NOMO-1 (cell line): ENCODE results near the gene KLHL42.

Experiments used
- DNase-seq, 2 experiments: peaks; one replicate each; lab custom pipeline; 2025; ENCODE audit not compliant: unreplicated experiment in 2 of 2; lab: John Stamatoyannopoulos, UW

Gene KLHL42

DNA sequence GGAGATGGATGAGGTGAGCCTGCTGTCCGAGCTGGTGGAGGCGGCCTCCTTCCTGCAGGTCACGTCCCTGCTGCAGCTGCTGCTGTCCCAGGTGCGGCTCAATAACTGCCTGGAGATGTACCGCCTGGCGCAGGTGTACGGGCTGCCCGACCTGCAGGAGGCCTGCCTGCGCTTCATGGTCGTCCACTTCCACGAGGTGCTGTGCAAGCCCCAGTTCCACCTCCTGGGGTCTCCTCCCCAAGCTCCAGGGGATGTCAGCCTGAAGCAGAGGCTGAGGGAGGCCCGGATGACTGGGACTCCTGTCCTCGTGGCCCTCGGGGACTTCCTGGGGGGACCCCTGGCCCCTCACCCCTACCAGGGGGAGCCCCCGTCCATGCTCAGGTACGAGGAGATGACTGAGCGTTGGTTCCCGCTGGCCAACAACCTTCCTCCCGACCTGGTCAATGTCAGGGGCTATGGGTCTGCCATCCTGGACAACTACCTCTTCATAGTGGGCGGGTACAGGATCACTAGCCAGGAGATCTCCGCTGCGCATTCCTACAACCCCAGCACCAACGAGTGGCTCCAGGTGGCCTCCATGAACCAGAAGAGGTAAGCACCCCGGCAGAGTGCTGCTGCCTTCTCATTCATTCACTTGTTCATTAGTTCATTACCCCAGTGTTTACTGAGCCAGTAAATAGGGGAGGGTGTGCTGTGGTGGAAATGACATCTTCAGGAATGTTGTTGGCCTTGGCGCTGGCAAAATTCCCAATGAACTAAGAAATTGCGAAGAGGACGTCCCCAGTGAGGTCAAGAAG is 777 bp downstream of the KLHL42 start:
- no peak for DNase-seq

DNA sequence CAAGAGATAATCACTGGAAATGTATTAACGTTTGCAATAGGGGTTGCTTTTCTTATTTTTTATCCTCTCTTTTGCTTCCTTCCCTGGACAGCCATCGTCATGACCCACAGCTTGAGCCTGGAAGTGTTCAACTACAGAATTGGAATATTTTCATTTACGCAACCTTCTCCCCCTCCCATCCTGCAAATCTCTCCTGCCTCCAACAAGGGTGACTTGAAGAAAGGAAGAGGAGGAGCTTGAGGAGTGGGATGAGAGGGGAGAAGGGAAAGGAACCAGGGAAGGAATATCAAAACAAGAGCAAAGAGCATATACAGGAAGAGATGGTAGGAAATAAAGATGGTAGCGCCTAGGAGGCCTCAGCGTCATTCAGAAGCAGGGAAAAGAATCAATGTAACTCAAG is 1.6 kb downstream of the KLHL42 start:
- no peak for DNase-seq

DNA sequence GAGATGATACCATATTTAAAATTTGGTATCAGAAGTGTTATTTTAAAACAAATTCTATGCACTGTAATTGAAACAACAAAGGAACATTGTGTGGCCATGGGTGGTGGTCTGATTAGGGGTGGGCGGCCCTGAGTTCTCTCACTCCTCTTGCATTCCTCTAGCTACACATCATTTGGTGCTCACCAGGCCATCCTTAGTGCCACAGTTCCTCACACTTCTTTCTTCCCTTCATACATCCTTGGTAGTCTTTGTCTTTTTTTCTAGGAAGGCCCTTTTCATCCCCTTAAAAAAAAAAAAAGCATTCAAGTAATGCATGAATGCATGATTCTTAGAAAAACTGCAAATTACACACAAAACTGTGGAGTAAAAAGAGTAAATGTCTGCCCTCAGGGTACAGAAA is 2.4 kb downstream of the KLHL42 start:
- no peak for DNase-seq

DNA sequence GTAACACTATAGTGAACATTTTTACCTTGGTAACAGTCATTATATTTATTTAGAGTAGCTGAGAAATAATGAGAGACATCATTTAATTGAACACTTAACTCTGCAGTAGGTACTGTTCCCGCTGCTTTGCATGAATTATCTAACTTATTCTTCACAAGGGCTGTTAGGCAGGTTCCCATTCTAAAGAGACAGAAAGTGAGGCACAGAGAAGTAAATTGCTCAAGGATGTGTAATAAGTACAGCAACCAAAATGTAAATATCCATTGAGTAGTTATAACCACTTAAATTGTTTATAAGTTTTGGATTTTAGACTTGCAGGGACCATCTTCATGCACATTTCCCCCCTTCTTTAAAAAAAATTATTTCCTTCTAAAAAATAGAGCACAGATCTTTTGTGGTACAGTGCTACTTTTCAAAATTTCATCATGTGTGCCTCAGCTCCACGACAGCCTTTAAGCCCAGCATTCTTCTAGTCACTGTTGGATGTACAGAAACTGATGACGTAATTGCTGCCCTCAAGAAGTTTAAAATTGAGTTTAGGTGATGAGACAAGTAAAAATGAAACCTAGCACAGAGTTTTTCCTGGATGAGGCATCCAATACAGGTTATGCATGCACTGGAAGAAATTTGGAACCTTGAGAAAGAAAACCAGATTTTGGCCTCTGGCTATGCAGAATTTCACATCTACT is 6.0 kb downstream of the KLHL42 start:
- DNase-seq, result peak; percentile 37 to 49

DNA sequence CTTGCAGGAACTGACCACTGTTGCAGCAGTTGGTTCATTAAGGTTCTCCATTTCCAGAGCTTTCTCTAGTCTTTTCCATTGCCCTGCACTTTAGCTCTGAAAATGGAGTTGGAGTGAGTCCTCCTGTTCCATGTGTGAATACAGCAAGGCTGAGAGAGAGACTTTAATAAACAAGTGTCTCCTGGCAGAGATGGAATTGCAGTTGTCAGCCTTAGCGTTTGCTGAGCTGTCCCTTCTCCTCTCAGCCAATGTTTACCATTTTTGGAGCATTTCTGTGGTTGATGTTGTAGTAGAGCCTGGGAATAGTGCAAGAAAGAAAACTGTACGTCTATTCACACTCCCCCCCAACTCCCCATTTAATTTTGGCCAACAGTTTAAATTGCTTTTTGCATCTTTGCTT is 7.5 kb downstream of the KLHL42 start:
- no peak for DNase-seq

DNA sequence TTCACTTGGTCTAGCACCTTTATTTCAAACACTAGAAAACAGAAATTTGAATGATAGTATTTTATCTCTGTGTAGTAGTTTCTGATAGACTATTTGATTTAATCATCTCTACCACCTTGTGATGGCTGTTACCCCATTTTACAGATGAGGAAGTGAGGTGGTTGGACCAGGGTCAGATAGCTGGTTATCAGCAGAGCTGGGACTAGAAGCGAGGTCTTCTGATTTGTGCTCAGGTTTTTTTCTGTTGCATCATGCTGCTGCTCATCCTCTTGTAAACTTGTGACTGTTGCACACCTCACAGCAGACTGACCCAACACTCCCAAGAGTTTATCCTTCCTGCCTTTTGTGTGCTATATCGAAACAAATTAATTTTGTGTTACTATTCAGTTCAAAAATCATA is 10.1 kb downstream of the KLHL42 start:
- DNase-seq, result no peak

DNA sequence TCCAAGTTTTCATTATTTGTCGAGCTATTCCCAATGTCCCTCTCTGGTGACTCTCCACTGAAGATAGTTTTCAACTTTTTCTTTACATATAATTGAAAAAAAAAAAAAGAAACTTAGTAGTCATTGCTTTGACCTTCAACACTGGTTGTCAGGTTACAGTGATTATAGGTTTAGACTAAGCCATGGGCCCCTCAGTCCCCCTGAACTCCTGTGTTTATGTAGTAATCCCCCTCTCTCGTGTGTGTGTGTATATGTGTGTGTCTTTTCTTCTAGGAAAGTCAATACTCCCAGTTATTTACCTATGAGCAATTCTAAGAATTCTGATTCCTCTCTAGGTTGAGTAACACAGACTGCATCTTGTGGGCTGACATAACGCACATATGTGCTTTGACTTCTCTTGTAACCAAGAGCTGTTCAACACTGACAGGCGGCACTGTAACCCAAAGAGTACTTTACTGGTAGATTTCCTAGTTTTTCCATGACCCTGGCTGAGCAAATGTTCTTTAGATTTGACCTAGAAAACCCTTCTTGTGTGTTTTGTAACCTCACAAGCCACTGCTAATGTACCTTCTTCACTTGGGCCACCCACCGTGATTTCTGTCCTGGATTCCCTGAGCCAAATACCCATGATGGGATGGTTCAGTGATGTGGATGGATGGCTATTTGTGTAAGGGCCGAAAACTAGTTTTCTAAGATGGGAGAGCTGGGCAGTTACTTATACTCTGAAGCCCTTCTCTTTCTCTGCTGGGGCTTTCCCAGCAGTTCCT is 15.0 kb downstream of the KLHL42 start:
- DNase-seq, result no peak

DNA sequence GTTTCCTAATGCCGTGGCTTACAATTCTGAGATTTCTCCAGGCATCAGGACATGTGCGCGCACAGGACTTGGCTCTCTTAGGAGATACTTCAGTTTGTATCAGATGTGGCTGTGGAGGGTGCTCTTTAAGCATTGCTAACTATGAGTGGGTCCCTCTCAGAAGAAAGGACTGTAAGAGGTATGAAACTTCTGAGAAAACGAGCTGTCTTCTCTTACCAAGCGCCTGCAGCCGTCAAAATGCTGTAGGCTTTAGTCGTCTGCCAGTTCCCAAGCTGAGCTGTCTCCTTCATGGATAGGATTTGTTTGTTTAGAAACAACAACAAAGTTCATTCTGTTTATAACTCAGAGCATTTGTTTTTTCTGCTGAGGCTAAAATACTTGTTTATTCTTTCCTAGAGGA is 16.1 kb downstream of the KLHL42 start:
- DNase-seq, result no peak

DNA sequence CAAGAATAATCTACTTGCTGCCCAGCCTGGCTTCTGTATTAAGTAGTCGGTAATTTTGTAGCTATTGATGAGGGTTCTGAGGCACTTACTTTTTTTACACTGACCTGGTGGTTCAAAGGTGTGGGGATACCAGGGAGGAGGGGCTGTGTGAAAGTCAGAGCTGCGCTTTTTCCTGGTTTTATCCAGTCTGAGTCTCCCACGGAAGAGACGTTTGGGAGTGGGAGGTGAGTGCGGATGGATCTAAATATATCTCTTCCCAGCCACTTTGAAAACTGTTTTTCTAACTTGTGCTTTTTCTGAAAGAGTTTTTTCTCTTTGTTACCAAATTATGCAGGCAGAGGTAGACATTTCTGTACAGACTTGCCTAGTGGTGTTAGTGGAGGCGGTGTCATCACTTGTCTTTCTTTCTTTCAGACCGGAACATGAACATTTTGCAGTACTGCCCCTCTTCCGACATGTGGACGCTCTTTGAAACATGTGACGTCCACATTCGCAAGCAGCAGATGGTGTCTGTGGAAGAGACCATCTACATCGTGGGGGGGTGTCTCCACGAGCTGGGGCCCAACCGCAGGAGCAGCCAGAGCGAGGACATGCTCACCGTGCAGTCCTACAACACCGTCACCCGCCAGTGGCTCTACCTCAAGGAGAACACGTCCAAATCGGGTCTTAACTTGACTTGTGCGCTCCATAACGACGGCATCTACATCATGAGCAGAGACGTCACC is 17.4 kb downstream of the KLHL42 start:
- no peak for DNase-seq

DNA sequence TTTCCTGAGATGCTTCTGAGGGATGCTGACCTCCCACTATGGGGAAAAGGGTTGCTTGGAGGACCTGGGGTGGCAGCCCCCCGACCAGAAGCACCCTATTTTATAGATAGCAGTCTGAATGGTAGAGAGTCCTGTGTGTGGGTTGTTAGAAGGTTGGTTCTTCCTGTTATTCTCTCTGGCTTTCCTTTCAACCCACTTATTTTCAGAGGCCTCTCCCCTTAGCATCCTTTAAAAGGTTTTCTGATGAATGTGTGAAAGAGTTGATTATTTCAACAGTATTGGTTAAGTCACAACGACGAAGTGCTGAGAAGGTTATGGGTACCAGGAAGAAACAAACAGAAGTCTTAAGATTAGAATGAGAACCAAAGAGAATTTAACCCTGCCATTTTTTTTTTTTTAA is 20.8 kb downstream of the KLHL42 start:
- no peak for DNase-seq

DNA sequence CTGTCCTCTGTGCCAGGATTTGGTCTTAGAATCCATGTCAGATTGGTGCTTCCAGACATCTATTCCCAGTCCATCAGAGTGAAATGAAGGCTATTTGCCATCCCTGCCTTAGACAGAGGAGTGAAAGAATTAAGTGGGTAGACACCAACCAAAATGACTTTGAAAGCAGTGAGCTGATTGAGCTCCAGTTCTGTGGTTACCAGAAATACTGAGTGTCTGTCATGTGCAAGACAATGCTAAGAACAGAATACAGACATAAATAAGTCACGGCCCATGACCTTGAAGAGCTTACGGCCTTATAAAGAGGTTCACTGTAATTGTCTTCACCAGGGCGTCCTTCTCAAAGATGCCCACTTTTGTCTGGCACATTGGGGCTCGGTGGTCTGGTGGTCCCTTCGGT is 21.6 kb downstream of the KLHL42 start:
- no peak for DNase-seq

DNA sequence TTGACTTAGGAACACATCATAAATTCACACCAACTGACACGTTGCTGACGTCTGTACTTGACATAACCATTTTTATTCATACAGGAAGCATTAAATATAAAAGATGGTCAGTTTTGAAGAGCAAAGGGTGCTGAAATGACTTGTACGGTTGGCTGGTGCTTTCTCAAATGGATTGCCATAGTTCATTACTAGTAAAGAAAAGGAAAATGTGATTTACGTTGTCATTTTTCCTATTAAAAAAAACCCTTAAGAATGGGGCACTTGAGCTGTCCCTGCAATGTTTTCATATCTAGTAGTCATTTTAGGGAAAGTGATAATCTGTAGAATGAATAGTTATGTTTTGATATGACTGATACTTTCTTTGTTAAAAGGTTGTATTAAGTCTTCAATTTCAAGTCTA is 22.5 kb downstream of the KLHL42 start:
- DNase-seq, result no peak

DNA sequence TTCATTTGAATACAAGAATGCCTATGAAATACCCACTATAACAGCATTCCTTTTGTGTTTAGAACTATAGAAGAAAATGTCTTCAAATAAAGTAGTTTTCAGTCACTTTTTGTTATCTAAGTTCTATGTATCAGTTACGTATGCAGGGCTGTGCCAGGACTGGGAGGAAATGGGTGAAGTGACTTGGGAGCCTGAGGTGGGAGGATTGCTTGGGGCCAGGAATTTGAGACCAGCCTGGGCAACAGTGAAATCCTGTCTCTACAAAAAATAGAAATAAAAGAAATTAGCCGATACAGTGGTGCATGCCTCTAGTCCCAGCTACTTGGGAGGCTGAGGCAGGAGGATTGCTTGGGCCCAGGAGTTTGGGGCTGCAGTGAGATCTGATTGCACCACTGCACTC is 22.9 kb downstream of the KLHL42 start:
- DNase-seq, result no peak

DNA sequence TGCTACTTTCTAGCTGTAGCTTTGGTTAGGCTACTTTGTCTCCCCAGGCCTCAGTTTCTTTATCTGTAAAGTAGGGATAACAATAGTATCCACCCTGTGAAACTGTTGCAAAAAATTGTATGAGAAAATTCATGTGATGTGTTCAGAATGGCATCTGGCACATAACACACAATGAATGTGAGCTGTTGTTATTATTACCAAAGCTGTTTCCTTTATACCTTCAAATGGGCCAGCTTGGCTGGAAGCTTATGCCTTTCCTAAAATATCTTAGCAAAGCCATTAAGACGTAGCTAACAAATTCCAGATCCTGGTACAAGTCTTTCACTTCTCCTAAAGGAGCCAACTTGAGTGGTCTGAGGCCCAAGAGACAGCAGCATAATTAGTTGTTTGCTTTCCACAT is 25.2 kb downstream of the KLHL42 start:
- DNase-seq, result no peak

DNA sequence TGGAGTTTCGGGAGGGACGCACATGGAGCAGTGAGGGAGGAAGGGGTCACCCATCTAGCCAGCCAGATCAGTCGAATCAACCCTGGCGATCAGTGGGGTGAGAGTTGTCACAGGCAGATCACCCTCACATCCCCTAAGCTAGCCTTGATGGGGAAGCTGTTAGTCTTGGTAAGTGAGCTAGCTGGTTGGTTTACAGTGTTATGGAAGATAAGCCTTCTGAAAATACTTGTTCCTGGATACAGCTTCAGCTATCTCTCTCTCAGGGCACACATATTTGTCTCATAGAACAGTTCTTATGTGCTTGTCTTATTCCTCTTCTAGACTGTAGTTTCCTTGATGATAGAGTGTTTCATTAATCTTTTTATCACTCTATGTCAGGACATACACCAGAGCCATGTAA is 26.2 kb downstream of the KLHL42 start:
- DNase-seq, result no peak

DNA sequence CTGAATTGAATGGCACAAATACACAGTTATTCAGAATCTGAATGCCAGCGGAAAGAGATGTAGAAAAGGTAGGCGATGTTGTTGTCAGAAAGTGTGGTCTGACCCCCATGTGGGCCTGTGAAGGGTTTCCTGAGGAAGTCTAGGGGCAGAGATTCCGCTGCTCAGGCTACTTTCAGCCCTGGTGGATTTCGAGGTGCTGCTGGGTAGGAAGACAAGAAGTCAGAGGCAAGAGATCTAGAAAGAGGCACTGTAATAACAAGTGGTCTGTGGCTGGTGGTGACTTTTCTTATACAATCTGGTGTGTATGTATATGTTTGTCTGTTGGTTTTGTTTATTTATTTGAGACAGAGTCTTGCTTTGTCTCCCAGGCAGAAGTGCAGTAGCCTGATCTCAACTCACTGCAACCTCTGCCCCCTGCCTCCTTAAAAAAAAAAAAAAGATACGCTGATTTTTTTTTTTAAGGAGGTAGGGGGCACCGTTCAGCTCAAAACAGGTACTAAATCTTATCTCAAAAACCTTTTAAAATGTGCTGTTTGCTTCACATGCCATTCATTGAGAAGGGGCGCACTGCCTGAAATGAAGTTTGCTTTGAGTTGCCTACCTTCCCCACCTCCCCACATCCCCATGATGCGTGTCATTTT is 27.1 kb downstream of the KLHL42 start:
- DNase-seq, result no peak

DNA sequence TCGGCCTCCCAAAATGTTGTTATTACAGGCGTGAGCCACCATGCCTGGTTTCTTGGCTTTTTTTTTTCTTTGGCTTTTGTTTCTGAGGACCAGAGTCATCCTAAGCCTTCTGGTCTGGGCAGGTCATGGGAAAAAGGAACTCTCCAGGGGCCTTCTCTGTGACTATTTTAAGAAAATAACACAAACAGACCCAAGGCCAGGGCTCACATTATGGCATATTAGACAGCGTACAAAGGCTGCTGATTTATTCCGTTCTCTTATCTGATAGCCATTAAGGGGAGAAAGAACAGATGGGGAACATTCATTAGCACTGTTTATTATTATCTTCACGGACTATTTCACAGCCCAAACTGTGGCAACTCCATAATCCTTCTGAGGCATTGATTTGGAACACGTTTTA is 28.8 kb downstream of the KLHL42 start:
- DNase-seq, result no peak

DNA sequence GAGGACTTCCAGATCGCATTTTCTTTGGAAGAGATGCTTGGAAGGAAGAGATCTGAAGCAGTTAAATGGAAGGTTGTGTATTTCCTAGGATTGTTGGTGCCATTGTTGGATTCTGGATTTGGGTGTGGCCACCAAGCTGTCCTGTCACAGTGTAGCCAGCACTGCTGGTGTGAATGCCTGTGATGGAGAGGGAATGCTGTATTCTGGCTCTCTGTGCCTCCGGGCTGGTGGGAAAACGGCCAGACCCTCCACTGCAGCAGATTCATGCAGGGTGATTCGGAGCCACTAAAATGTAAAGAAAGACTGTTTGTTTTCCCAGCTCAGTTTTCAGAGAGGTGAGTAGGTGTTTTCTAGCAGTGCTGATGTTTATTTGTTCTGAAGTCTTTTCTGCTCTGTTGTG is 30.7 kb downstream of the KLHL42 start:
- DNase-seq, result no peak

DNA sequence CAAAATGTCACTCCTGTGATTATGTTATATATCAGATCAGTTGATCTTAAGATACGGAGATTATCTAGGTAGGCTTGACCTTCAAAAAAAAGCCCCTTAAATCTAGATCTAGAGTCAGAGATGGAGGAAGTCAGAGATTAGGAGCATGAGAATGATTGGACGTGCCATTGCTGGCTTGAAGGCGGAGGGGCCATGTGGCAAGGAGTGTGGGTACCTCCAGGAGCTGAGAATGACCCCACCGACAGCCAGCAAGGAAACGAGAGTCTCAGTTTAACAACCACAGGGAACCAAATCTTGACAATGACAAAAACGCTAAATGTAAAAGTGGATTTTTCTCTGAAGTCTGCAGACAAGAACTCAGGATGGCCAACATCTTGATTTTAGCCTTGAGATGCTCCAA is 32.5 kb downstream of the KLHL42 start:
- DNase-seq, result no peak

DNA sequence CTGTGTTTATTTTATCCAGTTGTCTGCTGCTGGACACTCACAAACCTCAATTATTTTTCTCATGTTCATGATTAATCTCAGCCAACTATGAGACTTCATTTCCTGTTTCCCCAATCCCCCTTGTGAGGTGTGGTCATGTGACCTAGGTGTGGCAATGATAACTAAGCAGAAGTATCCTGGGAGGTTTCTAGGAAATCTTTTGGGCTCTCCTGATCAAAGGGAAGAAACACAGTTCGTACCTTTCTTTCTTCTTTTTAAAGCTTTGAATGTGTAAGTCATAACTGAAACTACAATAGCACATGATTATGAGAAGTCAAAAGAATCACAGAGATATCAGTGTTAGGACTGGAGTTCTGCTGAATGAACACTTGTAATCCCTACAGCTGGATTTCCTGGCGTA is 34.4 kb downstream of the KLHL42 start:
- no peak for DNase-seq
